Measurements from ENCODE around the gene CCR3. TPM values are rescaled to one million over a fixed set of nuclear protein-coding genes. Genes with fewer than 3 reads are reported as not detected.

Gene CCR3
- total RNA-seq, 1 donor from 2014 or later, result not detected

DNA sequence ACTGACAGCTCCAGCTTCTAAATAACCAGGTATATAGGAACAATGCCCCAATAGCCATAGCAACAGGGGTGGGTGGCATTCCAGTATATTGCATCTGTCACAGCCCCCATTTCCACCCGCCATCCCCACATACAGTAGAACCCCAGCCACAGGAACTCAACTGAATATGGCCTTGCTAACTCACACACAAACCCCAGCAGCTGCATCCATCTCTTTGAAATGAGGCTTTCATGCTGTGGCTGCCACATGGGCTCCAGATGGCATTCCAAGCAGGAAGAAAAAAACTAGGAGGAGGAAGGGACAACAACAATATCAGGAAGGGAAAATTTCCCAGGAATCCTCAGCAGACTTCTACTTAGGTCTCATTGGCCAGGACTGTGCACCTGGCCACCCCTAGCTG, 54.6 kb downstream of the CCR3 start:
- intact Hi-C loops (cut with micrococcal nuclease), result loop anchor here (5.0 to 10.0 kb wide), 3 partner anchors 145 to 1192 kb away; partner anchors contain the start of gene SACM1L
- Mint-ChIP-seq H3K27ac (peak overlapping the region; percentile 10), H3K9me3 (no peaks in the 10 kb centered on the region), H3K4me1 (ENCODE audit: low read depth) (peaks cover 84% of the 10 kb centered on the region), H3K4me3 (no peak overlapping the region), H3K36me3 (ENCODE audit: low read depth) (peaks cover 6% of the 10 kb centered on the region), H3K27me3 (ENCODE audit: insufficient read depth) (no peaks in the 10 kb centered on the region)
- no peak for DNase-seq (ENCODE audit: low spot score)

GRCh38 chr3:46297658-46298423, 55.6 kb downstream of the CCR3 start:
- no peaks in the 10 kb centered on the region for H3K9me3 Mint-ChIP-seq
- peaks cover 7% of the 10 kb centered on the region for H3K36me3 Mint-ChIP-seq (ENCODE audit: low read depth)
- peak overlapping the region; percentile 93 for H3K27ac Mint-ChIP-seq
- no peaks in the 10 kb centered on the region for H3K27me3 Mint-ChIP-seq (ENCODE audit: insufficient read depth)
- intact Hi-C loops (cut with micrococcal nuclease), result loop anchor here (2.0 to 10.0 kb wide), 4 partner anchors 144 to 1193 kb away; partner anchors contain the start of genes CXCR6 and SACM1L
- peaks cover 84% of the 10 kb centered on the region for H3K4me1 Mint-ChIP-seq (ENCODE audit: low read depth)
- H3K4me3 Mint-ChIP-seq, result peak overlapping the region; percentile 34
- no peak for DNase-seq (ENCODE audit: low spot score)

GRCh38 chr3:46298871-46299607, 56.8 kb downstream of the CCR3 start:
- Mint-ChIP-seq H3K4me3 (peak overlapping the region; percentile 38), H3K27me3 (ENCODE audit: insufficient read depth) (no peaks in the 10 kb centered on the region), H3K9me3 (no peaks in the 10 kb centered on the region), H3K36me3 (ENCODE audit: low read depth) (peaks cover 10% of the 10 kb centered on the region), H3K27ac (peak overlapping the region; percentile 93), H3K4me1 (ENCODE audit: low read depth) (peaks cover 72% of the 10 kb centered on the region)
- DNase-seq (ENCODE audit: low spot score), result peak; percentile 31
- intact Hi-C loops (cut with micrococcal nuclease), result loop anchor here (1.0 to 10.0 kb wide), 14 partner anchors 14 to 1194 kb away; partner anchors contain the start of genes CCR1, CCR2, CCR5 and CXCR6

DNA sequence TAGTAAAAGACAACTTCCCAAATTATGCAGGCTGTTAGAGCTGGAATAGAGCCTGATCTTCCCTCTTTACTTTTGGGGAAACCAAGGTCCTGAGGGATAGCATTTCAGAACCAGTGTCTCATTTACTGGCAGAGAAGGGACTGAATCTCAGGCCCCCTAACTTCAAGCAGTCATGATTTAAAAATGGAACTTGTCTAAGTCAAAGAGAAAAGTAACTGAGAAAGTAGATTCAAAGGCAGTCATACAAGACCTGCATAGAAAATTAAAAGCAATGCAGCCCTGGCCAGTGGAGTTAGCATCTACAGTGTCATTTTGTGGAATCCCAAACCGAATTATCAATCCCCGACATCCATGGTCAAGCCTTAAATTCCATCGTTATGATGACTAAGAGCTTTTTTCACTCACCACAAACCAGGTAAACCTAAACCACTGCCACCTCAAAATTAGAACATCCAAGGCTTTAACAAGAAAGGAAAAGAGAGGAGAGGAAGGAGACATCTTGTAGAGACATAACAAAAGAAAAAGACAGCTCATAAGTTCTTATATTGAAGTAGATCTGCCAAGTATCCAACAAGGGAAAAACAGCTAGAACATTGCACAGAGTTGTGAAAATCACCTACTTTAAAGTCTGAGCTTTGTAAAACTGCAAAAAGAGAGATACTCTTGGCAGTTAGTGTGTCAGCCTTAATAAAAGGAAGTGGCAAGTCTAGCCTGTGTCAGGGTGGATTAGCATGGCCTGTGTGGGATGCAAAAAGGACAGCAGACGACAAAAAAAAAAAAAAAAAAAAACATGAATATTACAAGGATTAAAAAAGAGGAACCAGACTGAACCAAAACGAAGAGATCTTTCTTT, 57.6 kb downstream of the CCR3 start:
- Mint-ChIP-seq H3K27ac (peak overlapping the region; percentile 93), H3K4me1 (ENCODE audit: low read depth) (peaks cover 70% of the 10 kb centered on the region), H3K36me3 (ENCODE audit: low read depth) (peaks cover 6% of the 10 kb centered on the region), H3K27me3 (ENCODE audit: insufficient read depth) (peaks cover 5% of the 10 kb centered on the region), H3K4me3 (peak overlapping the region; percentile 57), H3K9me3 (no peaks in the 10 kb centered on the region)
- intact Hi-C loops (cut with micrococcal nuclease), result loop anchor here (1.0 to 10.0 kb wide), 15 partner anchors 14 to 1195 kb away; partner anchors contain the start of genes CCR1, CCR2, CCR5 and CXCR6
- DNase-seq (ENCODE audit: low spot score), result no peak

DNA sequence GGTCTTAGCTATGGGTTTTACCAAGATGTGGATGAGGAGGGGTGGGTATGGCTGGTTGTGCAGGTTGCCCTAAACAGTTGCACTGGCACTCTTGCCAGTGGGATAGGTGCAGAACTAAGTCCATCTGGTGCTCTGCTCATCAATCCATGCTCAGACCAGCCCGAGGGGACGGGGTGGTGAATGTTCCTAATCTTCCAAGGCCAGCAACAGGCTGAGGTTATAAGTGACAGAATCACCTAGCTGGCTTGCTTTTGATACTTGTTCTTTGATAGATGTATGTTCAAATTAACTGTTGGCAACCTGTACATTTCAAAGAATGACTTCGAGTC, 58.2 kb downstream of the CCR3 start:
- no peaks in the 10 kb centered on the region for H3K9me3 Mint-ChIP-seq
- peaks cover 11% of the 10 kb centered on the region for H3K27me3 Mint-ChIP-seq (ENCODE audit: insufficient read depth)
- H3K4me3 Mint-ChIP-seq, result peak overlapping the region; percentile 24
- DNase-seq (ENCODE audit: low spot score), result no peak
- peaks cover 72% of the 10 kb centered on the region for H3K4me1 Mint-ChIP-seq (ENCODE audit: low read depth)
- H3K27ac Mint-ChIP-seq, result peak overlapping the region; percentile 93
- intact Hi-C loops (cut with micrococcal nuclease), result loop anchor here (2.0 kb wide), 1 partner anchor 336 kb away; no protein-coding TSS in a partner anchor
- peaks cover 6% of the 10 kb centered on the region for H3K36me3 Mint-ChIP-seq (ENCODE audit: low read depth)

DNA sequence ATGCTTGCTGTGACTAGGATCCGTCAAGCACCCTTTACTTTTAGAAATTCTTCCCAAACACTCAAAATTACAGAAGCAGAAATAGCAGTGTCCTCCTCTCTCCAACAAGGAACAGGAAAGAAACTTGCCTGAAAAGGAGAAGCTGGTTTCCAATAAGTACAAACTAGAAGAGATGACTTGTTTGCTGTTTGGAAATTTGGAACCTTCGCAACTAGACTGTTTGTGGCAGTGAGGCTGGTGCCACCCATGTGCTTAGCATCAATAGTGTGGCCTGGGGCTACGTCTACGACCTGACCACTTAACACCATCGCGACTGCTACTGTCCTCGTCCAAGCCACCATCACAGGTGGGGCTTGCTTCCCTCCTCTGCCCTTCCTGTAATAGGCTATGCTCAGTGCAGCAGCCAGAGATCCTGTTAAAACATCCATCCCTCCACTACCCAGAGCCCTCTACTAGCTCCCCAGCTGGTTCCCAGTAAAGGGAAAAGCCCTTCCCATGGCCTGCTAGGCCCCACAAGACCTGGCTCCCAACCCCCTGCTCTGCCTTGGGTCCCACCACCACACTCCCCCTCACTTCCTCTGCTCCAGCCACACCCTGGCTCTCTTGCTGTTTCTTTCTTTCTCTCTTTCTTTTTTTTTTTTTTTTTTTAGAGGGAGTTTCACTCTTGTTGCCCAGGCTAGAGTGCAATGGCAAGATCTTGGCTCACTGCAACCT, 59.0 kb downstream of the CCR3 start:
- Mint-ChIP-seq H3K27ac (peak overlapping the region; percentile 93), H3K4me1 (ENCODE audit: low read depth) (peaks cover 69% of the 10 kb centered on the region), H3K36me3 (ENCODE audit: low read depth) (peaks cover 6% of the 10 kb centered on the region), H3K9me3 (no peaks in the 10 kb centered on the region), H3K4me3 (peak overlapping the region; percentile 3), H3K27me3 (ENCODE audit: insufficient read depth) (peaks cover 12% of the 10 kb centered on the region)
- no peak for DNase-seq (ENCODE audit: low spot score)
- intact Hi-C loops (cut with micrococcal nuclease), result loop anchor here (2.0 kb wide), 1 partner anchor 336 kb away; no protein-coding TSS in a partner anchor

GRCh38 chr3:46303240-46303639, 61.0 kb downstream of the CCR3 start:
- H3K36me3 Mint-ChIP-seq (ENCODE audit: low read depth), result peaks cover 4% of the 10 kb centered on the region
- H3K27me3 Mint-ChIP-seq (ENCODE audit: insufficient read depth), result peaks cover 26% of the 10 kb centered on the region
- H3K27ac Mint-ChIP-seq, result no peak overlapping the region
- intact Hi-C loops (cut with micrococcal nuclease), result no loop called here
- no peaks in the 10 kb centered on the region for H3K9me3 Mint-ChIP-seq
- peaks cover 49% of the 10 kb centered on the region for H3K4me1 Mint-ChIP-seq (ENCODE audit: low read depth)
- DNase-seq (ENCODE audit: low spot score), result no peak
- H3K4me3 Mint-ChIP-seq, result no peak overlapping the region

DNA sequence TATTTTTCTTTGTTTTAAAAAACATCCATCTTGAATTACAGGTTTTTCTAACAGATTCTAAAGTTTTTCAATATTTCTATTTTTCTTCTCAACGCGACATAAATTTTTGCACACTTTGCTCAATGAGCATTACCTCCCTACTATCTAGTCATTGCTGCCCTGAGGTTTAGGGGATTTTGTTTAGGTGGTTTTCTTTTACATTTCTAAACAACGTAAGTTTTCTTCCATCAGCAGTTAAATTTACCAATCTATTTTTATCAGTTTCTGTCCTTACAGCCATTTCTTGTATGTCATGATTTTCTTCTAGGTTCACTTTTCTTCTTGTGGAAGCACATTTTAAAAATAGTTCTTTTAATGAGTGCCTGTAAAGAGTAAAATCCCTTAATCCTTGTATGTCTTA, 62.5 kb downstream of the CCR3 start:
- Mint-ChIP-seq H3K27me3 (ENCODE audit: insufficient read depth) (peaks cover 37% of the 10 kb centered on the region), H3K9me3 (no peaks in the 10 kb centered on the region), H3K36me3 (ENCODE audit: low read depth) (peaks cover 4% of the 10 kb centered on the region), H3K4me3 (no peak overlapping the region), H3K4me1 (ENCODE audit: low read depth) (peaks cover 34% of the 10 kb centered on the region), H3K27ac (no peak overlapping the region)
- DNase-seq (ENCODE audit: low spot score), result no peak
- intact Hi-C loops (cut with micrococcal nuclease), result no loop called here

- H3K4me1 Mint-ChIP-seq (ENCODE audit: low read depth), result peaks cover 7% of the 10 kb centered on the region
- peaks cover 22% of the 10 kb centered on the region for H3K9me3 Mint-ChIP-seq
- peaks cover 21% of the 10 kb centered on the region for H3K27me3 Mint-ChIP-seq (ENCODE audit: insufficient read depth)
- peaks cover 12% of the 10 kb centered on the region for H3K36me3 Mint-ChIP-seq (ENCODE audit: low read depth)
- no peak overlapping the region for H3K27ac Mint-ChIP-seq
- intact Hi-C loops (cut with micrococcal nuclease), result no loop called here
- DNase-seq (ENCODE audit: low spot score), result no peak
- no peak overlapping the region for H3K4me3 Mint-ChIP-seq
These were observed 70.7 kb downstream of the CCR3 start for GRCh38 chr3:46312991-46313390.

GRCh38 chr3:46314517-46314916, 72.3 kb downstream of the CCR3 start:
- Mint-ChIP-seq H3K4me1 (ENCODE audit: low read depth) (peaks cover 7% of the 10 kb centered on the region), H3K36me3 (ENCODE audit: low read depth) (peaks cover 16% of the 10 kb centered on the region), H3K9me3 (peaks cover 27% of the 10 kb centered on the region), H3K4me3 (no peak overlapping the region), H3K27me3 (ENCODE audit: insufficient read depth) (peaks cover 10% of the 10 kb centered on the region), H3K27ac (no peak overlapping the region)
- intact Hi-C loops (cut with micrococcal nuclease), result loop anchor here (1.0 to 2.0 kb wide), 2 partner anchors 15 to 38 kb away; no protein-coding TSS in a partner anchor
- no peak for DNase-seq (ENCODE audit: low spot score)

DNA sequence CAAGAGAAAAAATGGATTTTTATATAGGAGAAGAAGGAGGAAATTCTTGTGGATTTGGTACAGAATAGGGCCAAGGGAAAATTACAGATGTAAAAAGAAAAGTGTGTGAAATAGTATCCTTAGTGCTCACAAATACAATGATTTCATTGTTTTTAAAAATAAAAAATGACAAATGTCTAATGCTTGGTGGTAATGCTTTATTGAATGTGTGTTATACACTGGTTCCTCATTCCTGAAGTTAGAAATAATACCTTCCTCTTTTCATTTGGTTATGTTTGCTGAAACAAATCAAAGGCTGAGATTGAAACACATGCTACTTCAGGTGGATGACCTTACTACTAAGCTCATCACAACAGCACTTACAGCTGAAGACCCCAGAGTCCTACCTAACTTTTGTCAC, 73.9 kb downstream of the CCR3 start:
- no peak overlapping the region for H3K4me3 Mint-ChIP-seq
- H3K4me1 Mint-ChIP-seq (ENCODE audit: low read depth), result peaks cover 7% of the 10 kb centered on the region

More for the DNA sequence above, 73.9 kb downstream of the CCR3 start:
- intact Hi-C loops (cut with micrococcal nuclease), result no loop called here
- Mint-ChIP-seq H3K36me3 (ENCODE audit: low read depth) (peaks cover 15% of the 10 kb centered on the region), H3K27ac (no peak overlapping the region), H3K9me3 (peaks cover 34% of the 10 kb centered on the region), H3K27me3 (ENCODE audit: insufficient read depth) (peaks cover 12% of the 10 kb centered on the region)
- DNase-seq (ENCODE audit: low spot score), result no peak

All from activated T-helper 1 cell treated with anti-CD3 and anti-CD28 coated beads, Interleukin-12 subunit alpha, Interleukin-12 subunit beta, Interleukin-2, Interleukin-4 antibody, amounts not matched to agents 30 ng/mL and 10 ng/mL and 1 ng/mL, durations not matched to agents 14 hours and 24 hours and 36 hours (primary cell).